Spleen (tissue), 11 donors: ENCODE measurements around the gene TMEM217. TPM values are rescaled to one million over a fixed set of nuclear protein-coding genes. Genes with fewer than 3 reads are reported as not detected.

Experiments
- DNase-seq: peaks from one replicate; pipeline ENCODE4 v3.0.0-alpha.2; 2020
- H3K27ac ChIP-seq, 8 donors: fragments of 200-600 bp; sonication (generic) in 7 of 8; 1 replicate in 4 of 8; 2 replicates in 4 of 8; pipeline versions ENCODE4 v1.5.0 to v1.8.0; 2016 to 2021; ENCODE audit warnings: inconsistent platforms in 4 of 8, mild to moderate bottlenecking in 4 of 8, moderate library complexity in 1 of 8
- H3K27me3 ChIP-seq, 7 donors: fragments of 200-600 bp; sonication (generic) in 6 of 7; replicated peaks in 1 of 7; 1 replicate in 4 of 7; 2 replicates in 3 of 7; pipeline versions ENCODE4 v1.5.0 to v1.8.0; 2016 to 2021; ENCODE audit warnings: inconsistent platforms in 3 of 7, mild to moderate bottlenecking in 1 of 7
- H3K36me3 ChIP-seq, 6 donors: fragments of 200-600 bp; sonication (generic) in 5 of 6; 1 replicate in 4 of 6; 2 replicates in 2 of 6; pipeline versions ENCODE4 v1.5.0 to v1.8.0; 2016 to 2021; ENCODE audit warnings: inconsistent platforms in 2 of 6
- H3K4me1 ChIP-seq, 6 donors: fragments of 200-600 bp; sonication (generic) in 5 of 6; 1 replicate in 3 of 6; 2 replicates in 3 of 6; pipeline versions ENCODE4 v1.5.0 to v1.8.0; 2016 to 2021; ENCODE audit warnings: inconsistent platforms in 3 of 6
- H3K4me3 ChIP-seq, 8 donors: fragments of 200-600 bp; sonication (generic) in 7 of 8; 1 replicate in 4 of 8; 2 replicates in 4 of 8; pipeline versions ENCODE4 v1.5.0 to v1.8.0; 2016 to 2021; ENCODE audit warnings: inconsistent platforms in 4 of 8, mild to moderate bottlenecking in 4 of 8, moderate library complexity in 2 of 8
- H3K9me3 ChIP-seq, 8 donors: fragments of 200-600 bp; sonication (generic) in 7 of 8; 1 replicate in 4 of 8; 2 replicates in 4 of 8; pipeline versions ENCODE4 v1.5.0 to v1.8.0; 2016 to 2021; ENCODE audit warnings: inconsistent platforms in 4 of 8
- CTCF ChIP-seq, 11 experiments: fragments of 200-600 bp in 7 of 11; fragments of 450-650 bp in 4 of 11; sonication (generic) in 4 of 11; IDR thresholded peaks in 8 of 11; conservative IDR thresholded peaks in 3 of 11; 1 replicate in 7 of 11; 2 replicates in 4 of 11; pipeline versions ENCODE4 v1.4.0 to v1.8.0; 2016 to 2021; ENCODE audit warnings: antibody characterized with exemption in 11 of 11, inconsistent platforms in 4 of 11, mild to moderate bottlenecking in 1 of 11
- POLR2A ChIP-seq, 3 donors: fragments of 450-650 bp; IDR thresholded peaks; one replicate each; pipeline ENCODE4 v1.5.1; 2017; ENCODE audit warnings: antibody characterized with exemption in 3 of 3, mild to moderate bottlenecking in 1 of 3
- POLR2AphosphoS5 ChIP-seq, 3 donors: sonication (generic); formaldehyde crosslinking; IDR thresholded peaks; one replicate each; pipeline ENCODE4 v1.5.1; 2017; ENCODE audit warnings: antibody characterized with exemption in 3 of 3
- WGBS, 5 donors: extraction: QIAGEN DNeasy Blood & Tissue Kit in 3 of 5; methylation state at CpG; one replicate each; pipeline versions ENCODE4 v1.1.5 to v1.1.7; 2013 to 2018; 5-methylcytosine and 5-hydroxymethylcytosine counted together
- intact Hi-C: fragments of 100-400 bp; cut with DNase I; formaldehyde crosslinking; loops from one replicate; pipeline ENCODE4 v1.15.0; 2023; ENCODE audit warnings: low total_unique reads
- polyA plus RNA-seq, 3 donors: library from polyadenylated mRNA; stranded (reverse); fragments of 200-250 nt; gene quantifications; one replicate each; pipeline ENCODE4 v1.2.1, GENCODE V29; 2013
- total RNA-seq, 7 donors: library from RNA; depleted of rRNA in 3 of 7; stranded (reverse); fragments of >200 nt in 3 of 7; fragmentation: NEBNext Ultra II Directional in 4 of 7; extraction: Animal tissue kit (Norgen Biotek cat#: 25700) in 4 of 7; gene quantifications; one replicate each; pipeline versions ENCODE4 v1.1.0 to v1.2.1, GENCODE V29; 2016 to 2021
- donor health status: healthy with polysubstance abuse.
- donor health status: DM: no; HTN: no; CAD: no; lungs with moderate emphysema.
- donor health status: DM: no; HTN: no; CAD: no.
- donor health status: Bipolar disorder and iron deficiency.
- donor health status: healthy.
- donor health status: DM: no; HTN: no; CAD: no.
- donor health status: DM: yes; HTN: yes; CAD: no.

TMEM217 gene
- total and polyA plus RNA-seq, 10 donors, result 0.32 to 2.3 (median 0.83) TPM; not detected in 2

- no peak overlapping the region for H3K4me3 ChIP-seq
- DNase-seq, result peak; percentile 83
- TF ChIP-seq POLR2AphosphoS5 (IDR thresholded peaks at IDR 0.05) (peak in 2 of 3 donors; percentile 18 to 72), POLR2A (IDR thresholded peaks at IDR 0.05) (no peak)
- intact Hi-C loops, result no loop called here
- peak overlapping the region in 7 of 8 donors; percentile 58 to 69 (median 62) for H3K27ac ChIP-seq
- no peaks in the 10 kb centered on the region for H3K9me3 ChIP-seq
- H3K36me3 ChIP-seq, result no peaks in the 10 kb centered on the region
- no peaks in the 10 kb centered on the region for H3K27me3 ChIP-seq
- 28 to 41% (median 37%) methylated on average over 4 of the region's 4 CpGs for WGBS, 5 donors
- H3K4me1 ChIP-seq, result peaks cover 5 to 33% (median 15%) of the 10 kb centered on the region in 6 donors
Measured at GRCh38 chr6:37239950-37240713, 17.8 kb downstream of the TMEM217 start.

- intact Hi-C loops, result no loop called here
- peak overlapping the region in 7 of 8 donors; percentile 58 to 69 (median 62) for H3K27ac ChIP-seq
- no peak for DNase-seq
- no peaks in the 10 kb centered on the region for H3K27me3 ChIP-seq
- H3K4me3 ChIP-seq, result no peak overlapping the region
- TF ChIP-seq POLR2A (IDR thresholded peaks at IDR 0.05) (no peak), POLR2AphosphoS5 (IDR thresholded peaks at IDR 0.05) (no peak), CTCF (IDR thresholded peaks at IDR 0.05 in 8 of 11, conservative IDR thresholded peaks at IDR 0.05 in 3 of 11) (no peak)
- H3K4me1 ChIP-seq, result peaks cover 5 to 28% (median 15%) of the 10 kb centered on the region in 6 donors
- no peaks in the 10 kb centered on the region for H3K9me3 ChIP-seq
- WGBS, 5 donors, result 67 to 84% (median 75%) methylated on average over 3 of the region's 3 CpGs
- no peaks in the 10 kb centered on the region for H3K36me3 ChIP-seq
Measured at GRCh38 chr6:37239526-37239925, 18.4 kb downstream of the TMEM217 start.

- Histone ChIP-seq H3K27ac (no peak overlapping the region), H3K4me3 (no peak overlapping the region), H3K4me1 (peaks cover 5 to 19% (median 15%) of the 10 kb centered on the region in 6 donors), H3K36me3 (no peaks in the 10 kb centered on the region), H3K27me3 (no peaks in the 10 kb centered on the region), H3K9me3 (no peaks in the 10 kb centered on the region)
- DNase-seq, result no peak
- TF ChIP-seq POLR2AphosphoS5 (IDR thresholded peaks at IDR 0.05) (no peak), CTCF (IDR thresholded peaks at IDR 0.05 in 8 of 11, conservative IDR thresholded peaks at IDR 0.05 in 3 of 11) (no peak), POLR2A (IDR thresholded peaks at IDR 0.05) (no peak)
- 66 to 89% (median 69%) methylated on average over 1 of the region's 1 CpG for WGBS, 5 donors
- intact Hi-C loops, result no loop called here
Measured at GRCh38 chr6:37238381-37238780, 19.6 kb downstream of the TMEM217 start.

GRCh38 chr6:37237789-37238188 is 20.2 kb downstream of the TMEM217 start:
- intact Hi-C loops, result no loop called here
- H3K4me1 ChIP-seq, result peaks cover 5 to 19% (median 15%) of the 10 kb centered on the region in 6 donors
- no peak overlapping the region for H3K27ac ChIP-seq
- no peak for TF ChIP-seq POLR2AphosphoS5 (IDR thresholded peaks at IDR 0.05)
- H3K4me3 ChIP-seq, result no peak overlapping the region
- H3K27me3 ChIP-seq, result no peaks in the 10 kb centered on the region
- no peaks in the 10 kb centered on the region for H3K9me3 ChIP-seq
- no peak for DNase-seq
- H3K36me3 ChIP-seq, result no peaks in the 10 kb centered on the region

GRCh38 chr6:37236921-37237320 is 21.0 kb downstream of the TMEM217 start:
- 77 to 91% (median 85%) methylated on average over 2 of the region's 2 CpGs for WGBS, 5 donors
- TF ChIP-seq POLR2A (IDR thresholded peaks at IDR 0.05) (no peak), CTCF (IDR thresholded peaks at IDR 0.05 in 8 of 11, conservative IDR thresholded peaks at IDR 0.05 in 3 of 11) (no peak), POLR2AphosphoS5 (IDR thresholded peaks at IDR 0.05) (no peak)

More at GRCh38 chr6:37236921-37237320, 21.0 kb downstream of the TMEM217 start:
- DNase-seq, result no peak
- Histone ChIP-seq H3K27ac (no peak overlapping the region), H3K4me1 (peaks cover 5 to 19% (median 15%) of the 10 kb centered on the region in 6 donors), H3K4me3 (no peak overlapping the region), H3K36me3 (no peaks in the 10 kb centered on the region), H3K9me3 (no peaks in the 10 kb centered on the region), H3K27me3 (no peaks in the 10 kb centered on the region)
- intact Hi-C loops, result no loop called here
